ENCODE data around the gene BRD3.

BRD3 gene

DNA sequence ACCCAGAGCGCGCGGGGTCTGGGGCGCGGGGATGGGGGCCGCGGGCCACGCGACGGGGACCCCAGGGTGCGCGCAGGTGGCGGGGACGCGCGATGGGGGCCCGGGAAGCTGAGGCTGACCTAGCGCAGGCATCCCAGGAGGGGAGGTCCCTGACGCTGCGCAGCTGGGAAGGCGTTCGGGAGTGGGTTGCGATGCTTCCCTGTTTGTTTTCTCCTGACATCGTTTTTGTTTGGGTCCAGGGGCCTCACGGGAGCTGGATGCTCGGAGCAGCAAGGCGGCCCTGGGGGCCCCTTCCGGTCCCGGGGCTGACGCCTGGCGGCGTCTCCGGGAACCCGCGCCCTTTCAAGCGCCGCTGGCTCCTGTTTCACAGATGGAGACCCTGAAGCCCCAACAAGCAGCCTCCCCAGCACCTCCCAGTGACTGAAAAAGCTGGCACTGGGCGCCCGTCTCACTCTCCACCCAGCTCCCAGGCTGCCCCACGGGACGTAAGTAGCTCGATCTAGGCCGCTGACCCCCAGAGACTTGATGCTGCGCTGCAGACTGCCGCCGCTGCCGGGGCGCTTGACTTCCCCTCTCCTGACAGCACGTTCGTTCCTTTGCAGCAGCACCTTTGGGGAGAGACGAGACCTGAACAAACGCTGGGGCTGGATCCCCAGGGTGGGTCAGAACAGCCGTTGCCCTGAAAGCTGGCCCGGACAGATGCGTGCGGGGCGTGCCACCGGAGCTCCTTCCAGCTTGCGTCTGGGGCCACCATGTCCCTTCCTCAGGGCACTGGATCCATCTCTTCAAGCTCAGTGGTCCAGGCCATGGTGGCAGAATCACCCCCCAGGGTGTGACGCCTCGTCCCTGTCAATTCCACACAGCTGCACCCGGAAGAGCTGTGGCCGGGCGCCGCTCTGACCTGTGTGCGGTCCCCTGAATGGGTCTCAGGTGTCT lies 42.0 kb downstream of the BRD3 start:
- Histone ChIP-seq H3K36me3 (ENCODE audit: insufficient read depth, low read length) (peaks cover 31% of the 10 kb centered on the region), H3K4me3 (ENCODE audit: low read length) (peak overlapping the region; percentile 66), H2AFZ (ENCODE audit: low read depth, low read length) (peak overlapping the region; percentile 60), H3K4me1 (ENCODE audit: insufficient read depth, low read length) (peaks cover 9% of the 10 kb centered on the region), H3K27me3 (ENCODE audit: insufficient read depth, low read length) (no peaks in the 10 kb centered on the region), H3K9me3 (ENCODE audit: low read length) (no peaks in the 10 kb centered on the region)

DNA sequence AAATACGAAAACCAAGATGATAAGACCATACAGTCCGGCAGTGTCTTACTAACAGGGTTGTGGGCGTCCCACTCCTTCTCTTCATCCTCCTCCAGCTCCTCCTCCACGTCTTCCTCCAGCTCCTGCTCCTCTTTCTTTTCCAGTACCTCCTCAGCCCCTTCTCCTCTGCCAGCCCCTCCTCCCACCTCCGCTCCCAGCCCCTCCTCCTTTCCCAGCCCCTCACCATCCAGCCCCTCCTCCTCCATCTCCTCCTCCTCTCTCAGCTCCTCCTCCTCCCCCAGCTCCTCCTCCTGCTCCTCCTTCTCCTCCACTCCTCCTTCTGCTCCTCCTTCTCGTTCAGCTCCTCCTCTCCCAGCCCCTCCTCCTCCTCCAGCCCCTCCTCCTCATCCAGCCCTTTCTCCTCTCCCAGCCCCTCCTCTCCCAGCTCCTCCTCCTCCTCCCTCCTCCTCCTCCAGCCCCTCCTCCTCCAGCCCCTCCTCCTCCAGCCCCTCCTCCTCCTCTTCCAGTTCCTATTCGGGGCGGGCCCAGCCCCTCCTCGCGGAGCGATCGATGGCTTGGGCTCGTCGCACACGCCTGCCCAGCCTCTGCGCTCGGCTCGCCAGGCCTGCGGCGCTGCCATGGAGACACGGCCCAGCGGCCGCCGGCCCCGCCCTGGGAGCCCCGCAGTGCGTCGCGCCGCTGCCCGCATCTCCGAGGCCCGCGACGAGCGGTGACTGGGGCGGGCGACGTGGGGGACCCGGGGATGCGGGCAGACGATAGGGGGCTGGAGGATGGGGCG lies 42.8 kb downstream of the BRD3 start, which contains the start of gene BRD3OS:
TSS of gene BRD3OS (plus strand) at position 654 of the 778 bp plus-strand sequence. CDS start 1,267 bp downstream, outside the sequence.
- H3K27me3 ChIP-seq (ENCODE audit: insufficient read depth, low read length): no peaks in the 10 kb centered on the region
- H2AFZ ChIP-seq (ENCODE audit: low read depth, low read length): peak within 1 kb of the TSS; percentile 60
- H3K36me3 ChIP-seq (ENCODE audit: insufficient read depth, low read length): peaks cover 25% of the 10 kb centered on the region
- H3K4me1 ChIP-seq (ENCODE audit: insufficient read depth, low read length): peaks cover 9% of the 10 kb centered on the region
- no peaks in the 10 kb centered on the region for H3K9me3 ChIP-seq (ENCODE audit: low read length)
- H3K4me3 ChIP-seq (ENCODE audit: low read length): peak within 1 kb of the TSS; percentile 66

DNA sequence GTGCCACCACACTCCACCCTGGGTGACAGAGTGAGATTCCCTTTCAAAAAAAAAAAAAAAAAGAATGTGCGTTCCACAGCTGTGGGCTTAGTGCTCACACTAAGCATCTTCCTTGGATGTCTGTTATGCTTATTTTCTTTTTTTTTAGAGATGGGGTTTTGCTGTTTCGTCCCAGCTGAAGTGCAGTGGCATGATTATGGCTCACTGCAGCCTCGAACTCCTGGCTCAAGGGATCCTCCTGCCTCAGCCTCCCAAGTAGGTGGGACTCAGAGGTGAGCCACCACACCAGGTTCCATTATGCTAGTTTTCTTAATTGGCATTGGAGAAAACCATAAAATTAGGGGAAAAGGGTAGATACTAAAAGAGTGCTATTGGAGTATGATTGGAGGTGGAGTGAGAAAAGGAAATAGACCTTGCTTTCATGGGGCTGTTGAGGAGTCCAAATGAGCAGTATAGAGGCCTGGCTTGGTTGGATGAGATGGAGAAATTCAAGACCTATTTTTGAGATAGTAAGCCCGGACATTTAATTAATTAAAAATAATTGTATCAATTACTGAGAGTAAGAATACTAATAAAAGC lies 43.5 kb downstream of the BRD3 start:
- Histone ChIP-seq H3K4me3 (ENCODE audit: low read length) (peak overlapping the region; percentile 43), H3K27me3 (ENCODE audit: insufficient read depth, low read length) (no peaks in the 10 kb centered on the region), H3K9me3 (ENCODE audit: low read length) (no peaks in the 10 kb centered on the region), H3K36me3 (ENCODE audit: insufficient read depth, low read length) (peaks cover 19% of the 10 kb centered on the region), H2AFZ (ENCODE audit: low read depth, low read length) (no peak overlapping the region), H3K4me1 (ENCODE audit: insufficient read depth, low read length) (peaks cover 9% of the 10 kb centered on the region)

DNA sequence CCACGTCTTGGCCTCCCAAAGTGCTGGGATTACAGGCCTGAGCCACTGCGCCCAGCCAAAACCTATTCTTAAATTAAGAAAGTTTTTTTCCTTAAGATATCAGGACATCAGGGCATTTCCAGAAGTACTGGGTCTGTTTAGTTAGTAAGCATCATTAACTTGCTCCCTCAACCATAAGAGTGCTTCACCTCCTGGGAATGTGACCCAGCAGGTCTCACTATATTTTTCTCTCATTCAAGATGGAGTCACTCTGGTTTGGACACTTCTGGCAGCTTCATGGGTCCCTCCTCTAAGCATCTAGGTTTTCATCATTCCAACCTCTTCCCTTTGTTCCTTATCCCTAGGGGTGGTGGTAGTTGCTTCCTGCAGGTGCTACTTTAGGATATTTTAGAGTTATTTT lies 52.9 kb downstream of the BRD3 start:
- H3K36me3 ChIP-seq (ENCODE audit: insufficient read depth, low read length): no peaks in the 10 kb centered on the region
- H3K4me1 ChIP-seq (ENCODE audit: insufficient read depth, low read length): no peaks in the 10 kb centered on the region
- H3K27me3 ChIP-seq (ENCODE audit: insufficient read depth, low read length): no peaks in the 10 kb centered on the region
- no peak overlapping the region for H3K4me3 ChIP-seq (ENCODE audit: low read length)
- H2AFZ ChIP-seq (ENCODE audit: low read depth, low read length): no peak overlapping the region
- peaks cover 12% of the 10 kb centered on the region for H3K9me3 ChIP-seq (ENCODE audit: low read length)

DNA sequence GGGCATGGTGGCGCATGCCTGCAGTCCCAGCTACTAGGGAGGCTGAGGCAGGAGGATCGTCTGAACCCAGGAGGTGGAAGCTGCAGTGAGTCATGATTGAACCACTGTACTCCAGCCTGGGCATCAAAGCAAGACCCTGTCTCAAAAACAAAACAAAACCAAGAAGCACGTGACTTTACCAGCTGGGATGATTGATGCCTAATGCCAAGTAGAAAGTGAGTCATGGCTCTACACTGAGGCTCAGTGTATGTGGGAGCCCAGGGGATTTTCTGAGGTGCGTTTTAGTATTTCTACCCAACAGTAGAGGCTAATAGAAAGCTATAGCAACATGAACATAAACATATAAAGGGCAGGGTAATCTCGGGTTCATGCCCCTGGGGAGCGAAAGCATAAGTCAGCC lies 56.4 kb downstream of the BRD3 start:
- no peaks in the 10 kb centered on the region for H3K27me3 ChIP-seq (ENCODE audit: insufficient read depth, low read length)
- H2AFZ ChIP-seq (ENCODE audit: low read depth, low read length): no peak overlapping the region
- no peak overlapping the region for H3K4me3 ChIP-seq (ENCODE audit: low read length)
- H3K36me3 ChIP-seq (ENCODE audit: insufficient read depth, low read length): no peaks in the 10 kb centered on the region
- peaks cover 12% of the 10 kb centered on the region for H3K9me3 ChIP-seq (ENCODE audit: low read length)
- no peaks in the 10 kb centered on the region for H3K4me1 ChIP-seq (ENCODE audit: insufficient read depth, low read length)

DNA sequence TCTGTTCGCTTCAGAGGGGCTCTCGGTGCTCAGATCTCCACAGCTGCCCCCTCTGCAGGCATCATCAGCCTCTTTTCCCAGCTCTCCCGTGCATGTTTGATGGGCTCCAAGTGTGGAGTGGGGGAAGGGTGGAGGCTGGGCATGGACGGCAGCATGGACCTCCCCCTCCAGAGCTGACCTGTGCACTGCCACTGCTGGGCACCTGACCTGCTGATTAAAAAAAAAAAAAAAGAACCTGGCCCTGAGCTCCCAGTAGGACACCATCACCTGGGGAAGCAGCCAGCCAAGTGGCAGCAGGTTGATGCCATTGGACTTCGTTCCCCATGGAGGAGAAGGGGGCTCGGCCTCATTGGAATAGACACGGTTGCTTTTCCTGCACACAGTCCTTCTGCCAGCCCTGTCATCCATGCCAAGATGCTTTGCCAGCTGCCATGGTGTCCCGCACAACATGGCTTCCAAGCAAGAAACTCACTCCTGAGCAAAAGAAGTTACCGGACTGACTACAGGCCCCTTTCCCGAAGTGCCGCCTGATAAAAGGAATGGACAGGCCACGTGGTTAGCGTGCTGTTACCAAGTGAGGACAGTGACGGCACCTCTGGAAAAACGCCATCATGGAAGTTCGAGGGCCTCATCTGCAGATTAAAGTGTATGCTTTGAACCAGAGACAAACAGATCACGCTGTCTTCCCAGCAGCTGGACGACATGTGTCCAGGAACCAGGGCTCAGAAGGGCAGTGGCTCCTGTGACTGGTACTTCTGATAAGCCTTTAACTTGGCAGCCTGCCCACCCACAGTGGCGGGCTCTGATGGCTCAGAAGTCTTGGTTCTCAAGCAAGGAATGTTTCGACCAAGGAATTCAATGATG lies 57.3 kb downstream of the BRD3 start:
- Histone ChIP-seq H3K36me3 (ENCODE audit: insufficient read depth, low read length) (no peaks in the 10 kb centered on the region), H3K27me3 (ENCODE audit: insufficient read depth, low read length) (no peaks in the 10 kb centered on the region), H3K9me3 (ENCODE audit: low read length) (peaks cover 12% of the 10 kb centered on the region), H3K4me1 (ENCODE audit: insufficient read depth, low read length) (no peaks in the 10 kb centered on the region), H2AFZ (ENCODE audit: low read depth, low read length) (no peak overlapping the region), H3K4me3 (ENCODE audit: low read length) (no peak overlapping the region)

DNA sequence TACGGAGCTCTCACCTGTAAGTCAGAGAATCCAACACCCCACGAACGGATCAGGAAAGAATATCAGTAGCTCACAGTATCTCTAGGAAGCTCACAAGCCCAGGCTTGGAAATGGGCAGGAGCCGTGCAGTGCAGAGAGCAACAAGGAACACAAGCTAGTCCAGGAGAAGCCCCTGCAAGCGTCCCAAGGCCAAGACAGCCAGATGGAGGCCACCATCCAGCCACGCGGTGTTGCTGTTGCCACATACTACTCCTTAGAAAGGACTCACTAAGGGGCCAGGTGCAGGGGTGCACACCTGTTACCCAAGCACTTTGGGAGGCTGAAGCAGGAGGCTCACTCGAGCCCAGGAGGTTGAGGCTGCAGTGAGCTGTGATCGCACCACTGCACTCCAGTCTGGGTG lies 60.3 kb downstream of the BRD3 start:
- no peak overlapping the region for H2AFZ ChIP-seq (ENCODE audit: low read depth, low read length)
- H3K9me3 ChIP-seq (ENCODE audit: low read length): peaks cover 4% of the 10 kb centered on the region
- H3K36me3 ChIP-seq (ENCODE audit: insufficient read depth, low read length): no peaks in the 10 kb centered on the region
- H3K27me3 ChIP-seq (ENCODE audit: insufficient read depth, low read length): no peaks in the 10 kb centered on the region
- no peaks in the 10 kb centered on the region for H3K4me1 ChIP-seq (ENCODE audit: insufficient read depth, low read length)
- no peak overlapping the region for H3K4me3 ChIP-seq (ENCODE audit: low read length)

DNA sequence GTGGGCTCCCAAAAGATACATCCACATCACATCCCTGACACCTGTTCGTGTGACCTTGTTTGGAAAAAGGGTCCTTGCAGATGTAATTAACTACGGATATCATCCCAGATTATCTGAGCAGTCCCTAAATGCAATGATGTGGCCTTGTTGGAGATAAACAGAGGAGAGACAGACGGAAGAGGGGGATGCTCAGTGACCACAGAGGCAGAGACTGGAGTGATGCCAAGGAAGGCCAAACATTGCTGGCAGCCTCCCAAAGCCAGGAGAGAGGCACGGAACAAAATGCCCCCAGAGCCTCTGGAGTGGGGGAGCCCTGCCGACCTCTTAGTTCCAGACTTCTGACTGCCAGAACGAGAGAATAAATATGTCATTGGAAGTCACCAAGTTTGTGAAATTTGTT lies 60.7 kb downstream of the BRD3 start:
- H3K9me3 ChIP-seq (ENCODE audit: low read length): peaks cover 4% of the 10 kb centered on the region
- H3K4me3 ChIP-seq (ENCODE audit: low read length): no peak overlapping the region

DNA sequence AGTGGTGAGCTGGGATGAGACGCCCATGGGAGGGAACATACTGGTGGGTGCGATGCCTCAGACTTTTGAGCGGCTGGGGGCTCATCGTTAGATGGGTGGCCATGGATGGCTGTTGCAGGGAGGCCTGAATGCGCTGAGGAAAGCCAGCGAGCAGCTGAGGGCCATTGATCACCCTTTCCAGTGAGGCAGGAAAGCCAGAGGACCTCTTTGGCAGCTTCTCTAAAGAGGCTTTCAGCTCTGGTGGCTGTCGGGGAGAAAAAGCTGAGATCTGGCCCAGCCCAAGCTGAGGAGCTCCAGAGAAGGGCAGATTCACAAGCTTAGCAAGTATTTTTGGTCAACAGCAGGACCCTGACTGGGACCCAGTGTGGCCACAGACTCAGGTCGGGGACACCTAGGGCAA lies 62.4 kb downstream of the BRD3 start:
- H3K4me3 ChIP-seq (ENCODE audit: low read length): no peak overlapping the region
- H3K36me3 ChIP-seq (ENCODE audit: insufficient read depth, low read length): no peaks in the 10 kb centered on the region
- H3K27me3 ChIP-seq (ENCODE audit: insufficient read depth, low read length): no peaks in the 10 kb centered on the region
- no peaks in the 10 kb centered on the region for H3K9me3 ChIP-seq (ENCODE audit: low read length)
- H3K4me1 ChIP-seq (ENCODE audit: insufficient read depth, low read length): no peaks in the 10 kb centered on the region
- no peak overlapping the region for H2AFZ ChIP-seq (ENCODE audit: low read depth, low read length)

More for the DNA sequence above, 60.7 kb downstream of the BRD3 start:
- H3K36me3 ChIP-seq (ENCODE audit: insufficient read depth, low read length): no peaks in the 10 kb centered on the region
- no peak overlapping the region for H2AFZ ChIP-seq (ENCODE audit: low read depth, low read length)
- H3K27me3 ChIP-seq (ENCODE audit: insufficient read depth, low read length): no peaks in the 10 kb centered on the region
- H3K4me1 ChIP-seq (ENCODE audit: insufficient read depth, low read length): no peaks in the 10 kb centered on the region

DNA sequence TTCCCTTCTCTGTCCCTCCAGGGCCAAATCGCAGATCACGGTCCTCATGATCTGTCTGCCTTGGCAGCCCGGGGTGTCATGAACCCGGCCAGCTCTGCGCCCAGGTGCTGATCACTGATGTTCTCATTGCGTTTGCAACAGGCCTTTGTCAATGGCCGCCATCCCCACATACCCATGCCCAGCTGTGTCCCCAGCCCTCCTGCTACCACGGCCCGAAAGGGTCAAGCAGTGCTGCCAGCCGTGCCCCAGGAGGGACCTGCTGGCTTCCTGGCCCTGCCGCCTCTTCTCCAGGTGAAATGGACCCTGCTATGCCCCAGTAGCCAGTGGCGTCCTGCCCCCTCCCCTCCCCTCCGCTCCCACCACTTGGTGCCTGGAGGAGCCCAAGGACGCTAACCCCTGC lies 62.9 kb downstream of the BRD3 start:
- Histone ChIP-seq H3K27me3 (ENCODE audit: insufficient read depth, low read length) (no peaks in the 10 kb centered on the region), H3K9me3 (ENCODE audit: low read length) (no peaks in the 10 kb centered on the region), H2AFZ (ENCODE audit: low read depth, low read length) (no peak overlapping the region), H3K4me1 (ENCODE audit: insufficient read depth, low read length) (no peaks in the 10 kb centered on the region), H3K36me3 (ENCODE audit: insufficient read depth, low read length) (no peaks in the 10 kb centered on the region), H3K4me3 (ENCODE audit: low read length) (no peak overlapping the region)

DNA sequence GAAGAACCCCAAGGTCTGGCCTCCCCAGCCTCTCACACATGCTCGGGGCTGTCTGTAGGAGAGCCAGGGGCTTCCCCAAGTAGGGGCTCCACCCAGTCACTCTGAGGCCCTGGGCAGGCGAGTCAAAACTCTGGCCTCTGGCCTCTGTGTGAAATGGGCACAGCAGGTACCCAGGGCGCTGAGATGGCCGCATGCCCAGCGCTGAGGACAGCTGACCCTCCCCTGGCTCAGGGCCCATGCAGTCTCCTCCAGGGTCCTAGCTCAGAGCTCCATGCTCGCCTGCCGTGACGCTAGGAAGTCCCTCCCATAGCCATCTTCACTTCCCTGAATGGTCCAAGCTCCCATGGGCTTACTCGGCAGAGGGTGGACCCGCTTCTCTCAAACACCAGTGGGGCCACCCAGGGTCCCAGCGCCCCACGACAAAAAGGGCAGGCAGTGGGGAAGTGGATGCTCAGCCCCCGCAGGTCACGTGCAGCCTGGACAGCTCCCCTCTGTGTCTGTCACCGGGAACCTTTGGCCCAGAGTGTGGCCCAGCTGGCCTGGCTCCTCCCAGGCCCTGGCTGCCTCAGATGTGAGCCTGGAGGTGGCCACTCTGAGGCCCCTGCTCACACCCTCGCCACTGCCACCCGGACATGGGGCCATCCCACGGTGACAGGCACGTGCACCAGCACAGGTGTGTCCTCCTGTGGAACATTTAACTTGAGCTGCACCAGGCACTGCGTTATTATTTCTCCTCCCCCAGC lies 63.5 kb downstream of the BRD3 start:
- Histone ChIP-seq H3K9me3 (ENCODE audit: low read length) (no peaks in the 10 kb centered on the region), H3K36me3 (ENCODE audit: insufficient read depth, low read length) (no peaks in the 10 kb centered on the region), H3K27me3 (ENCODE audit: insufficient read depth, low read length) (no peaks in the 10 kb centered on the region), H2AFZ (ENCODE audit: low read depth, low read length) (no peak overlapping the region), H3K4me3 (ENCODE audit: low read length) (no peak overlapping the region), H3K4me1 (ENCODE audit: insufficient read depth, low read length) (no peaks in the 10 kb centered on the region)

DNA sequence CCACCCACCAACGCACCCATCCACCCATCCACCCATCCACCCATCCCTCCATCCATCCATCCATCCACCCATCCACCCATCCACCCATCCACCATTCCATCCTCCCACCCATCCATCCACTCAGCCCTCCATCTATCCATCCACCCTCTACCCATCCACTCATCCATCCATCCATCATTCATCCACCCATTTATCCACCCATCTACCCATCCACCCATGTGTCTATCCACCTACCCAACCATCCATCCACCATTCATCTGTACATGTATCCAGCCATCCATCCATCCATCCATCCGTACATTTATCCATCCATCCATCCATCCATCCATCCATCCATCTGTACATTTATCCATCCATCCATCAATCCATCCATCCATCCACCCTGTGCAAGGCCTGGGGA lies 64.6 kb downstream of the BRD3 start:
- H3K4me3 ChIP-seq (ENCODE audit: low read length): no peak overlapping the region
- H3K9me3 ChIP-seq (ENCODE audit: low read length): no peaks in the 10 kb centered on the region
- no peaks in the 10 kb centered on the region for H3K36me3 ChIP-seq (ENCODE audit: insufficient read depth, low read length)
- no peaks in the 10 kb centered on the region for H3K27me3 ChIP-seq (ENCODE audit: insufficient read depth, low read length)
- H3K4me1 ChIP-seq (ENCODE audit: insufficient read depth, low read length): no peaks in the 10 kb centered on the region
- H2AFZ ChIP-seq (ENCODE audit: low read depth, low read length): no peak overlapping the region
